GM12892 (cell line): ENCODE results near the gene GPS2.

Source experiments
- POLR2A ChIP-seq: IDR thresholded peaks from 2 replicates; pipeline ENCODE4 v1.6.1; 2011; ENCODE audit warnings: low read depth, low read length, control low read depth
- POLR2AphosphoS5 ChIP-seq: IDR thresholded peaks from 2 replicates; pipeline ENCODE4 v1.6.1; 2011; ENCODE audit warnings: low read depth, low read length, control low read depth
- TAF1 ChIP-seq: IDR thresholded peaks from 2 replicates; pipeline ENCODE4 v1.6.1; 2011; ENCODE audit warnings: low read depth, mild to moderate bottlenecking, control low read depth, low read length, borderline replicate concordance

GRCh38 chr17:7343250-7343649, 28.1 kb upstream of the GPS2 start:
- TF ChIP-seq TAF1 (no peak), POLR2A (no peak), POLR2AphosphoS5 (no peak)
